Hepatocyte (in vitro differentiated cells): ENCODE results near the gene ADAMTS13.
"Not testable (repeated sequence)": the region's sequence is repeated elsewhere in the genome, so short reads cannot be mapped to it uniquely, and the experiment has no call there.

Source experiments
- CTCF ChIP-seq: fragments of 200-600 bp; sonication (generic); IDR thresholded peaks from 2 replicates; pipeline ENCODE4 v1.5.1; 2016; ENCODE audit warnings: antibody characterized with exemption, mild to moderate bottlenecking; ENCODE audit not compliant: poor library complexity
- EZH2 ChIP-seq: fragments of 200-600 bp; sonication (generic); IDR thresholded peaks from 2 replicates; pipeline ENCODE4 v1.6.1; 2016; ENCODE audit warnings: antibody characterized with exemption, mild to moderate bottlenecking, borderline replicate concordance
- EZH2phosphoT487 ChIP-seq: fragments of 200-600 bp; sonication (generic); IDR thresholded peaks from one replicate; pipeline ENCODE4 v1.6.1; 2018; ENCODE audit warnings: antibody characterized with exemption, mild to moderate bottlenecking, low read depth, moderate library complexity; ENCODE audit not compliant: unreplicated experiment, severe bottlenecking

GRCh38 chr9:133377280-133377679 lies 44.9 kb upstream of the ADAMTS13 start:
- not testable (repeated sequence) for TF ChIP-seq CTCF, EZH2, EZH2phosphoT487
